ENCODE data around the gene TTC8.
"Not testable (repeated sequence)": the region's sequence is repeated elsewhere in the genome, so short reads cannot be mapped to it uniquely, and the experiment has no call there.

The TTC8 gene

DNA sequence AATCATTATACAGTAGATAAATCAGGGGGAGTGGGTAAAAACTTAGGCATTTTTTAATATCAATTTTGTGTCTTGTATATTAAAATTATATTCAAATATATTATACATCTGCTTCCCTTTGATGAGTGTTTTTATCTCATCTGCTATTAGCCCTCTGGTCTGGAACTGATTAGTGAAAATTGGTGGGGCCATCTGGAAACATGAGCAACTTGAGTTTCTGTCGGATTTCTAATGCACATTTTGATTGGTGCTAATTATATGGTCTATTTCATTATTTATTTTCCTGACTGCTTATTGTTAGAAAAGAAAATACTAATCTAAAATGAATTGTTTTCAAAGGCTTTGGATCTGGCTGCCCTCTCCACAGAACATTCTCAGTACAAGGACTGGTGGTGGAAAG is 28.2 kb downstream of the TTC8 start:
- Histone ChIP-seq H3K9me2 (replicated peaks; ENCODE audit: insufficient read depth, low read length) (no peaks in the 10 kb centered on the region), H3K9me3 (replicated peaks; ENCODE audit: insufficient read depth, low read length) (no peaks in the 10 kb centered on the region), H3K27ac (ENCODE audit: low read length) (no peak overlapping the region), H3K79me2 (ENCODE audit: low read length) (no peaks in the 10 kb centered on the region), H3K4me1 (ENCODE audit: low read length) (no peaks in the 10 kb centered on the region), H3K36me3 (replicated peaks; ENCODE audit: insufficient read depth, low read length) (no peaks in the 10 kb centered on the region), H3K4me3 (ENCODE audit: low read length) (no peak overlapping the region), H2AFZ (ENCODE audit: low read length) (no peak overlapping the region), H3K9ac (ENCODE audit: low read length) (no peak overlapping the region), H3F3A (ENCODE audit: insufficient read depth, low read length) (no peaks in the 10 kb centered on the region), H3K27me3 (replicated peaks; ENCODE audit: insufficient read depth, low read length) (no peaks in the 10 kb centered on the region), H3K4me2 (ENCODE audit: low read depth, low read length) (no peak overlapping the region), H4K20me1 (ENCODE audit: insufficient read depth, low read length) (no peaks in the 10 kb centered on the region)
- no peak for TF ChIP-seq EZH2 (optimal IDR thresholded peaks at IDR 0.05; ENCODE audit: low read depth, low read length)
- TF ChIP-seq EZH2phosphoT487 (IDR thresholded peaks at IDR 0.05; ENCODE audit: low read length), result no peak
- TF ChIP-seq, protein P1, sequence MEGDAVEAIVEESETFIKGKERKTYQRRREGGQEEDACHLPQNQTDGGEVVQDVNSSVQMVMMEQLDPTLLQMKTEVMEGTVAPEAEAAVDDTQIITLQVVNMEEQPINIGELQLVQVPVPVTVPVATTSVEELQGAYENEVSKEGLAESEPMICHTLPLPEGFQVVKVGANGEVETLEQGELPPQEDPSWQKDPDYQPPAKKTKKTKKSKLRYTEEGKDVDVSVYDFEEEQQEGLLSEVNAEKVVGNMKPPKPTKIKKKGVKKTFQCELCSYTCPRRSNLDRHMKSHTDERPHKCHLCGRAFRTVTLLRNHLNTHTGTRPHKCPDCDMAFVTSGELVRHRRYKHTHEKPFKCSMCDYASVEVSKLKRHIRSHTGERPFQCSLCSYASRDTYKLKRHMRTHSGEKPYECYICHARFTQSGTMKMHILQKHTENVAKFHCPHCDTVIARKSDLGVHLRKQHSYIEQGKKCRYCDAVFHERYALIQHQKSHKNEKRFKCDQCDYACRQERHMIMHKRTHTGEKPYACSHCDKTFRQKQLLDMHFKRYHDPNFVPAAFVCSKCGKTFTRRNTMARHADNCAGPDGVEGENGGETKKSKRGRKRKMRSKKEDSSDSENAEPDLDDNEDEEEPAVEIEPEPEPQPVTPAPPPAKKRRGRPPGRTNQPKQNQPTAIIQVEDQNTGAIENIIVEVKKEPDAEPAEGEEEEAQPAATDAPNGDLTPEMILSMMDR (IDR thresholded peaks at IDR 0.05; ENCODE audit: low read length), result no peak
- DNase-seq, result no peak

DNA sequence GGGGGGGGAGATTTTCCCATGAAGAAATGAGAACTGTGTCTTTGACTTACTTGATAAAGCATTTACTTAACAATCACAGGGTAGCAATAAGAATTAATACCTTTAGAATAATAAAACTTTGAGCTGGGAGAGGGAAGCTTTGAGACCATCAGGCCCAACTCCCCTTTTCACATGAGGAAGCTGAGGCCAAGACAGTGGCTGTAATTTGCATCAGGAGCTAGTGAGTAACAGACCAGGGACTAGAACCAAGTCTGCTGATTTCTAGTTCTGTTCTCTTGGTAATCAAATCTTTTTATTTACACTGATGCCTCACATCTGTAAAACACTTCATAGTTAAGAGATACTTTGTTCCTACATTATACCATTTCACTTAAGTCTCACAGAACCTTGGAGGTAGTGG is 28.7 kb downstream of the TTC8 start:
- no peaks in the 10 kb centered on the region for H3K27me3 ChIP-seq (replicated peaks; ENCODE audit: insufficient read depth, low read length)
- no peak overlapping the region for H3K4me3 ChIP-seq (ENCODE audit: low read length)
- no peak for DNase-seq
- H3K79me2 ChIP-seq (ENCODE audit: low read length), result no peaks in the 10 kb centered on the region
- no peaks in the 10 kb centered on the region for H3K9me3 ChIP-seq (replicated peaks; ENCODE audit: insufficient read depth, low read length)
- no peaks in the 10 kb centered on the region for H3K9me2 ChIP-seq (replicated peaks; ENCODE audit: insufficient read depth, low read length)
- no peaks in the 10 kb centered on the region for H3K4me1 ChIP-seq (ENCODE audit: low read length)
- no peaks in the 10 kb centered on the region for H3K36me3 ChIP-seq (replicated peaks; ENCODE audit: insufficient read depth, low read length)
- H4K20me1 ChIP-seq (ENCODE audit: insufficient read depth, low read length), result no peaks in the 10 kb centered on the region
- no peak overlapping the region for H3K27ac ChIP-seq (ENCODE audit: low read length)
- H3F3A ChIP-seq (ENCODE audit: insufficient read depth, low read length), result no peaks in the 10 kb centered on the region
- TF ChIP-seq, protein P1 (IDR thresholded peaks at IDR 0.05; ENCODE audit: low read length), result no peak
- TF ChIP-seq EZH2phosphoT487 (IDR thresholded peaks at IDR 0.05; ENCODE audit: low read length) (no peak), EZH2 (optimal IDR thresholded peaks at IDR 0.05; ENCODE audit: low read depth, low read length) (no peak)
- no peak overlapping the region for H2AFZ ChIP-seq (ENCODE audit: low read length)
- H3K9ac ChIP-seq (ENCODE audit: low read length), result no peak overlapping the region
- no peak overlapping the region for H3K4me2 ChIP-seq (ENCODE audit: low read depth, low read length)

DNA sequence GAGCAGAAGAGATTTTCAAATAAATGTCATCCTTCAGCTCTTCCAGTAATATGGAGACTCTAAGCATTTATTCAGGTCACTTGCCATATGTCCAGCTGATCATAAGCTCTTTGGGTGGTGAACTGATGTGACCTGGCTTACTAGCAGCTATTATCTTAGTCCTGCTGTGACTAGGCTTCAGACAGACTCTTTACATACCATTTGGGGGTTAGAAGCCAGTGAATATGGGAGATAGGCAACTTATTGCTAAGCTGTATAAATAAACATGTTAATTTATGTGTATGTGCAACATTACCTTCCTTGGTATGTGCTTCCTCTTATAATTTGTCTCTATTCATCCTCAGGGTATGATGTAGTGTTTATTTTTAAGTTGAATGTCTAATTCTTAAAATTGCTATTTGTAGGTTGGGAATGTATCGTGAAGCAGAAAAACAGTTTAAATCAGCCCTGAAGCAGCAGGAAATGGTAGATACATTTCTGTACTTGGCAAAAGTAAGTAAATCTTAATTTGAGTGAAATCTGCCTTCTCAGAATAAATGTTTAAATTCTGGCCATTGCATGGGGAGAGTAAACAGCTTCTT is 32.4 kb downstream of the TTC8 start:
- Histone ChIP-seq H3K4me3 (ENCODE audit: low read length) (no peak overlapping the region), H3K27me3 (replicated peaks; ENCODE audit: insufficient read depth, low read length) (no peaks in the 10 kb centered on the region), H2AFZ (ENCODE audit: low read length) (no peak overlapping the region), H3K4me1 (ENCODE audit: low read length) (no peaks in the 10 kb centered on the region), H3F3A (ENCODE audit: insufficient read depth, low read length) (no peaks in the 10 kb centered on the region), H4K20me1 (ENCODE audit: insufficient read depth, low read length) (no peaks in the 10 kb centered on the region), H3K9me3 (replicated peaks; ENCODE audit: insufficient read depth, low read length) (no peaks in the 10 kb centered on the region), H3K4me2 (ENCODE audit: low read depth, low read length) (no peak overlapping the region), H3K9me2 (replicated peaks; ENCODE audit: insufficient read depth, low read length) (no peaks in the 10 kb centered on the region), H3K27ac (ENCODE audit: low read length) (no peak overlapping the region), H3K79me2 (ENCODE audit: low read length) (no peaks in the 10 kb centered on the region), H3K9ac (ENCODE audit: low read length) (no peak overlapping the region), H3K36me3 (replicated peaks; ENCODE audit: insufficient read depth, low read length) (no peaks in the 10 kb centered on the region)
- TF ChIP-seq EZH2 (optimal IDR thresholded peaks at IDR 0.05; ENCODE audit: low read depth, low read length), result no peak
- no peak for TF ChIP-seq EZH2phosphoT487 (IDR thresholded peaks at IDR 0.05; ENCODE audit: low read length)
- TF ChIP-seq, protein P1 (IDR thresholded peaks at IDR 0.05; ENCODE audit: low read length), result no peak
- no peak for DNase-seq

DNA sequence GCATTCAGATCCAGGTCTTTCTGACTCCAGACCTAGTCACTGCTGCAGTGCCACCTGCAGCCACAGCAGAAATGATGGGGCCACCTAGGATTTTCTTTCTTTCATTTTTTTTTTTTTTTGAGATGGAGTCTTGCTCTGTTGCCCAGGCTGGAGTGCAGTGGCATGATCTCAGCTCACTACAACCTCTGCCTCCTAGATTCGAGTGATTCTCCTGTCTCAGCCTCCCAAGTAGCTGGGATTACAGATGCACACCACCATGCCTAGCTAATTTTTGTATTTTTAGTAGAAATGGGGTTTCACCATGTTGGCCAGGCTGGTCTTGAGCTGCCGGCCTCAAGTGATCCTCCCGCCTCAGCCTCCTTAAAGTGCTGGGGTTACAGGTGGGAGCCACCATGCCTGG is 33.4 kb downstream of the TTC8 start:
- H3K79me2 ChIP-seq (ENCODE audit: low read length); H3F3A ChIP-seq (ENCODE audit: insufficient read depth, low read length); H3K4me3 ChIP-seq (ENCODE audit: low read length); H3K9me3 ChIP-seq (replicated peaks; ENCODE audit: insufficient read depth, low read length); H2AFZ ChIP-seq (ENCODE audit: low read length); H3K9ac ChIP-seq (ENCODE audit: low read length); H3K36me3 ChIP-seq (replicated peaks; ENCODE audit: insufficient read depth, low read length); H4K20me1 ChIP-seq (ENCODE audit: insufficient read depth, low read length); H3K4me2 ChIP-seq (ENCODE audit: low read depth, low read length); H3K27me3 ChIP-seq (replicated peaks; ENCODE audit: insufficient read depth, low read length); DNase-seq; H3K9me2 ChIP-seq (replicated peaks; ENCODE audit: insufficient read depth, low read length); H3K4me1 ChIP-seq (ENCODE audit: low read length); H3K27ac ChIP-seq (ENCODE audit: low read length): not testable (repeated sequence)

DNA sequence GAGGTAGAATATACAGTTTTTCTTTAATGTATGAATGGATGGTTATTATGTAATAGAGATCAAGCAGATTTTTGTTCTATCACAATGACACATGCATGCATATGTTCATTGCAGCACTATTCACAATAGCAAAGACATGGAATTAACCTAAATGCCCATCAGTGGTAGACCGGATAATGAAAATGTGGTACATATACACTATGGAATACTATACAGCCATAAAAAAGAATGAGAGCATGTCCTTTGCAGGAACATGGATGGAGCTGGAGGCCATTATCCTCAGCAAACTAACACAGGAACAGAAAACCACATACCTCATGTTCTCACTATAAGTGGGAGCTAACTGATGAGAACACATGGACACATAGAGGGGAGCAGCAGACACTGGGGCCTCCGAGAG is 34.7 kb downstream of the TTC8 start:
- not testable (repeated sequence) for H4K20me1 ChIP-seq (ENCODE audit: insufficient read depth, low read length); H3K27ac ChIP-seq (ENCODE audit: low read length); H3K9me2 ChIP-seq (replicated peaks; ENCODE audit: insufficient read depth, low read length); H3K79me2 ChIP-seq (ENCODE audit: low read length); H3K36me3 ChIP-seq (replicated peaks; ENCODE audit: insufficient read depth, low read length); H3K4me1 ChIP-seq (ENCODE audit: low read length); H3K9ac ChIP-seq (ENCODE audit: low read length); DNase-seq; H3K27me3 ChIP-seq (replicated peaks; ENCODE audit: insufficient read depth, low read length); H3K9me3 ChIP-seq (replicated peaks; ENCODE audit: insufficient read depth, low read length); H3K4me2 ChIP-seq (ENCODE audit: low read depth, low read length); H3F3A ChIP-seq (ENCODE audit: insufficient read depth, low read length); H3K4me3 ChIP-seq (ENCODE audit: low read length); H2AFZ ChIP-seq (ENCODE audit: low read length)

Data from MM.1S (cell line).